Effector memory CD8-positive, alpha-beta T cell (primary cell): ENCODE results near the gene ICAM1.

ENCODE experiments used
- ATAC-seq: fragments of 150-1000 bp; cut with Tn5 transposase; replicated peaks from 2 replicates; pipeline ENCODE4 v1.10.0; 2021; ENCODE audit warnings: mild to moderate bottlenecking, moderate library complexity
- DNase-seq, 3 experiments: peaks; one replicate each; pipeline ENCODE4 v3.0.0; 2021
- H3K27ac Mint-ChIP-seq, 2 donors: one replicate each; pipeline ENCODE4 v1.8.0; 2022; ENCODE audit warnings: mild to moderate bottlenecking in 2 of 2, mixed read lengths in 2 of 2, moderate library complexity in 2 of 2
- H3K27me3 Mint-ChIP-seq, 2 donors: one replicate each; pipeline ENCODE4 v1.8.0; 2022; ENCODE audit warnings: mixed read lengths in 2 of 2
- H3K36me3 Mint-ChIP-seq: one replicate; pipeline ENCODE4 v1.8.0; 2022; ENCODE audit warnings: mild to moderate bottlenecking, moderate library complexity, mixed read lengths; ENCODE audit not compliant: insufficient read depth
- H3K4me1 Mint-ChIP-seq, 2 donors: one replicate each; pipeline ENCODE4 v1.8.0; 2022; ENCODE audit warnings: low read depth in 2 of 2, mixed read lengths in 2 of 2
- H3K4me3 Mint-ChIP-seq, 2 donors: one replicate each; pipeline ENCODE4 v1.8.0; 2022; ENCODE audit warnings: mild to moderate bottlenecking in 2 of 2, mixed read lengths in 2 of 2, moderate library complexity in 2 of 2
- H3K9me3 Mint-ChIP-seq, 2 donors: one replicate each; pipeline ENCODE4 v1.8.0; 2022; ENCODE audit warnings: mixed read lengths in 2 of 2

Gene ICAM1

GRCh38 chr19:10254244-10254643 lies 16.7 kb upstream of the ICAM1 start:
- Mint-ChIP-seq H3K9me3 (no peaks in the 10 kb centered on the region), H3K36me3 (peaks cover 54% of the 10 kb centered on the region), H3K4me3 (peak overlapping the region in 1 of 2 donors; percentile 9), H3K27ac (peak overlapping the region in 1 of 2 donors; percentile 13), H3K4me1 (peaks cover 5 to 14% of the 10 kb centered on the region in 2 donors), H3K27me3 (no peaks in the 10 kb centered on the region)
- DNase-seq (no peak), ATAC-seq (no peak)

GRCh38 chr19:10255358-10255757 lies 15.6 kb upstream of the ICAM1 start:
- H3K4me1 Mint-ChIP-seq, result peaks cover 5 to 11% of the 10 kb centered on the region in 2 donors
- H3K36me3 Mint-ChIP-seq, result peaks cover 56% of the 10 kb centered on the region
- no peak for DNase-seq
- no peaks in the 10 kb centered on the region for H3K27me3 Mint-ChIP-seq
- H3K27ac Mint-ChIP-seq, result no peak overlapping the region
- no peak for ATAC-seq
- H3K4me3 Mint-ChIP-seq, result no peak overlapping the region
- H3K9me3 Mint-ChIP-seq, result no peaks in the 10 kb centered on the region

- H3K4me1 Mint-ChIP-seq, result peaks cover 5 to 8% of the 10 kb centered on the region in 2 donors
- DNase-seq (no peak), ATAC-seq (no peak)
- peaks cover 53% of the 10 kb centered on the region for H3K36me3 Mint-ChIP-seq
- H3K27me3 Mint-ChIP-seq, result no peaks in the 10 kb centered on the region
- no peak overlapping the region for H3K4me3 Mint-ChIP-seq
- H3K27ac Mint-ChIP-seq, result peak overlapping the region in 1 of 2 donors; percentile 28
- no peaks in the 10 kb centered on the region for H3K9me3 Mint-ChIP-seq
Measured at GRCh38 chr19:10256551-10256950, 14.4 kb upstream of the ICAM1 start.

- ATAC-seq (no peak), DNase-seq (no peak)
- peaks cover 5 to 7% of the 10 kb centered on the region in 2 donors for H3K4me1 Mint-ChIP-seq
- H3K9me3 Mint-ChIP-seq, result no peaks in the 10 kb centered on the region
- H3K27ac Mint-ChIP-seq, result peak overlapping the region in 1 of 2 donors; percentile 3
- no peaks in the 10 kb centered on the region for H3K27me3 Mint-ChIP-seq
- H3K36me3 Mint-ChIP-seq, result peaks cover 48% of the 10 kb centered on the region
- H3K4me3 Mint-ChIP-seq, result no peak overlapping the region
Measured at GRCh38 chr19:10256970-10257615, 13.8 kb upstream of the ICAM1 start.

GRCh38 chr19:10258080-10258710 lies 12.7 kb upstream of the ICAM1 start:
- ATAC-seq (no peak), DNase-seq (no peak)
- H3K4me1 Mint-ChIP-seq, result peaks cover 0 to 5% of the 10 kb centered on the region in 2 donors
- H3K27me3 Mint-ChIP-seq, result no peaks in the 10 kb centered on the region
- H3K36me3 Mint-ChIP-seq, result peaks cover 45% of the 10 kb centered on the region
- H3K9me3 Mint-ChIP-seq, result no peaks in the 10 kb centered on the region
- H3K27ac Mint-ChIP-seq, result no peak overlapping the region
- H3K4me3 Mint-ChIP-seq, result no peak overlapping the region

- Mint-ChIP-seq H3K4me1 (peaks cover 0 to 5% of the 10 kb centered on the region in 2 donors), H3K4me3 (no peak overlapping the region), H3K36me3 (peaks cover 45% of the 10 kb centered on the region), H3K27me3 (no peaks in the 10 kb centered on the region), H3K9me3 (no peaks in the 10 kb centered on the region), H3K27ac (peak overlapping the region in 1 of 2 donors; percentile 32)
- ATAC-seq, result peak; percentile 97
- DNase-seq, result peak; percentile 84 to 87 (median 85)
Measured at GRCh38 chr19:10259162-10259905, 11.6 kb upstream of the ICAM1 start.

- Mint-ChIP-seq H3K4me1 (peaks cover 0 to 5% of the 10 kb centered on the region in 2 donors), H3K9me3 (no peaks in the 10 kb centered on the region), H3K27me3 (no peaks in the 10 kb centered on the region), H3K36me3 (peaks cover 39% of the 10 kb centered on the region), H3K4me3 (no peak overlapping the region), H3K27ac (peak overlapping the region in 1 of 2 donors; percentile 32)
- DNase-seq (no peak), ATAC-seq (no peak)
Measured at GRCh38 chr19:10260141-10260584, 10.8 kb upstream of the ICAM1 start.

GRCh38 chr19:10262771-10263170 lies 8.1 kb upstream of the ICAM1 start:
- H3K27ac Mint-ChIP-seq, result no peak overlapping the region
- no peak for ATAC-seq

GRCh38 chr19:10266706-10267105 lies 4.2 kb upstream of the ICAM1 start:
- DNase-seq (no peak), ATAC-seq (no peak)
- Mint-ChIP-seq H3K4me3 (no peak overlapping the region), H3K27ac (no peak overlapping the region), H3K9me3 (no peaks in the 10 kb centered on the region), H3K27me3 (no peaks in the 10 kb centered on the region), H3K4me1 (peaks cover 20 to 21% of the 10 kb centered on the region in 2 donors), H3K36me3 (peaks cover 31% of the 10 kb centered on the region)

More at GRCh38 chr19:10262771-10263170, 8.1 kb upstream of the ICAM1 start:
- no peaks in the 10 kb centered on the region for H3K27me3 Mint-ChIP-seq
- DNase-seq, result no peak
- no peaks in the 10 kb centered on the region for H3K4me1 Mint-ChIP-seq
- no peaks in the 10 kb centered on the region for H3K9me3 Mint-ChIP-seq
- H3K4me3 Mint-ChIP-seq, result no peak overlapping the region
- H3K36me3 Mint-ChIP-seq, result peaks cover 16% of the 10 kb centered on the region

- Mint-ChIP-seq H3K27me3 (no peaks in the 10 kb centered on the region), H3K27ac (no peak overlapping the region), H3K4me3 (no peak overlapping the region)
Measured at GRCh38 chr19:10268071-10268470, 2.8 kb upstream of the ICAM1 start.

GRCh38 chr19:10269333-10270179 lies 1.4 kb upstream of the ICAM1 start:
- Mint-ChIP-seq H3K4me3 (peak overlapping the region; percentile 89), H3K9me3 (no peaks in the 10 kb centered on the region), H3K4me1 (peaks cover 31 to 33% of the 10 kb centered on the region in 2 donors), H3K27me3 (no peaks in the 10 kb centered on the region), H3K27ac (peak overlapping the region; percentile 95 to 98), H3K36me3 (peaks cover 44% of the 10 kb centered on the region)
- DNase-seq, result peak; percentile 90 to 94 (median 90)
- ATAC-seq, result peak; percentile 67

More at GRCh38 chr19:10268071-10268470, 2.8 kb upstream of the ICAM1 start:
- Mint-ChIP-seq H3K4me1 (peaks cover 29 to 30% of the 10 kb centered on the region in 2 donors), H3K9me3 (no peaks in the 10 kb centered on the region), H3K36me3 (peaks cover 38% of the 10 kb centered on the region)
- ATAC-seq (no peak), DNase-seq (no peak)

- H3K27me3 Mint-ChIP-seq, result no peaks in the 10 kb centered on the region
- peak; percentile 71 for ATAC-seq
- peak; percentile 76 to 80 (median 78) for DNase-seq
- peak overlapping the region; percentile 89 for H3K4me3 Mint-ChIP-seq
- peaks cover 50% of the 10 kb centered on the region for H3K36me3 Mint-ChIP-seq
- H3K9me3 Mint-ChIP-seq, result no peaks in the 10 kb centered on the region
- H3K4me1 Mint-ChIP-seq, result peaks cover 31 to 33% of the 10 kb centered on the region in 2 donors
- H3K27ac Mint-ChIP-seq, result peak overlapping the region; percentile 95 to 98
Measured at GRCh38 chr19:10270180-10270615, 722 bp upstream of the ICAM1 start.
